Measurements from ENCODE around the gene ANTXR2. TPM values are rescaled to one million over a fixed set of nuclear protein-coding genes. Genes with fewer than 3 reads are reported as not detected.

The ANTXR2 gene
- total and polyA plus RNA-seq, 2 of the 13 experiments (the other 11 are each of a cell fraction or from before 2014, with no cell fraction given): 4.6 to 14.5 TPM

- ChIA-PET POLR2A (no interaction called here), CTCF (ENCODE audit: low intra/inter-chr PET ratio, low total read pairs) (no interaction called here)
- FAIRE-seq (no peak), DNase-seq (ENCODE audit: low spot score) (no peak), ATAC-seq (no peak)
- Histone ChIP-seq H3K9ac (ENCODE audit: insufficient read depth, low read depth, low read length) (no peak overlapping the region), H3K4me1 (ENCODE audit: insufficient read depth, low read length) (no peaks in the 10 kb centered on the region), H3K79me2 (ENCODE audit: insufficient read depth, low read length) (no peaks in the 10 kb centered on the region), H2AFZ (ENCODE audit: low read length) (no peak overlapping the region), H3K27me3 (ENCODE audit: control insufficient read depth in 1 of 2, insufficient read depth in 2 of 2, low read length in 2 of 2) (no peaks in the 10 kb centered on the region), H3K4me2 (ENCODE audit: low read depth, low read length) (no peak overlapping the region), H3K27ac (ENCODE audit: extremely low read length, insufficient read depth, low read length) (no peak overlapping the region), H4K20me1 (ENCODE audit: insufficient read depth, low read length) (no peaks in the 10 kb centered on the region), H3K36me3 (replicated peaks in 1 of 2; ENCODE audit: control insufficient read depth in 1 of 2, insufficient read depth in 2 of 2, low read length in 2 of 2) (0 out of 5 replicates have a peak, but pooled peaks cover 0 to 3% of the 10 kb centered on the region in 2 experiments), H3K9me3 (ENCODE audit: low read length) (no peaks in the 10 kb centered on the region), H3K4me3 (replicated peaks in 1 of 3; ENCODE audit: insufficient read depth in 1 of 3, low read depth in 2 of 3, low read length in 3 of 3) (no peak overlapping the region)
- intact Hi-C loops (cut with micrococcal nuclease; ENCODE audit: unreplicated experiment) (no loop called here), in situ Hi-C loops (cut with HindIII; ENCODE audit: extremely low pct_ligation_motif_present, low pct_unique_long_range_greater_than_20kb) (loop anchor here (25.0 kb wide), 1 partner anchor 307 kb away; no protein-coding TSS in a partner anchor)
- BruUV-seq (replicated peaks): no TSS peak
- TF ChIP-seq LRRFIP1 (CRISPR knock-in tag; conservative IDR thresholded peaks at IDR 0.05) (no peak), ZSCAN5A (CRISPR knock-in tag; IDR thresholded peaks at IDR 0.05; ENCODE audit: borderline replicate concordance) (no peak), ZNF605 (CRISPR knock-in tag; IDR thresholded peaks at IDR 0.05) (no peak), SIN3B (IDR thresholded peaks at IDR 0.05; ENCODE audit: low read length) (no peak), ZNF367 (CRISPR knock-in tag; IDR thresholded peaks at IDR 0.05; ENCODE audit: borderline replicate concordance) (no peak), MXD4 (CRISPR knock-in tag; IDR thresholded peaks at IDR 0.05) (no peak), ZBTB20 (CRISPR knock-in tag; IDR thresholded peaks at IDR 0.05; ENCODE audit: borderline replicate concordance, low read depth) (no peak), RNF219 (CRISPR knock-in tag; IDR thresholded peaks at IDR 0.05) (no peak), ZSCAN20 (CRISPR knock-in tag; IDR thresholded peaks at IDR 0.05; ENCODE audit: borderline replicate concordance) (no peak), ZBTB4 (CRISPR knock-in tag; IDR thresholded peaks at IDR 0.05; ENCODE audit: borderline replicate concordance) (no peak), PTBP1 (IDR thresholded peaks at IDR 0.05; ENCODE audit: low read depth, low read length, poor library complexity, severe bottlenecking) (no peak), ZNF770 (CRISPR knock-in tag; IDR thresholded peaks at IDR 0.05) (no peak), NFYB (CRISPR knock-in tag; IDR thresholded peaks at IDR 0.05) (no peak)
These were observed 167.8 kb downstream of the ANTXR2 start for GRCh38 chr4:79905212-79905611.

Measured in HepG2 (cell line).